Cortex of kidney (tissue), 1 donor: ENCODE measurements around the gene TOM1L2.
"Not testable (repeated sequence)": the region's sequence is repeated elsewhere in the genome, so short reads cannot be mapped to it uniquely, and the experiment has no call there.

Experiments used
- DNase-seq: peaks from one replicate; lab custom pipeline; 2025; lab: John Stamatoyannopoulos, UW

The TOM1L2 gene

DNA sequence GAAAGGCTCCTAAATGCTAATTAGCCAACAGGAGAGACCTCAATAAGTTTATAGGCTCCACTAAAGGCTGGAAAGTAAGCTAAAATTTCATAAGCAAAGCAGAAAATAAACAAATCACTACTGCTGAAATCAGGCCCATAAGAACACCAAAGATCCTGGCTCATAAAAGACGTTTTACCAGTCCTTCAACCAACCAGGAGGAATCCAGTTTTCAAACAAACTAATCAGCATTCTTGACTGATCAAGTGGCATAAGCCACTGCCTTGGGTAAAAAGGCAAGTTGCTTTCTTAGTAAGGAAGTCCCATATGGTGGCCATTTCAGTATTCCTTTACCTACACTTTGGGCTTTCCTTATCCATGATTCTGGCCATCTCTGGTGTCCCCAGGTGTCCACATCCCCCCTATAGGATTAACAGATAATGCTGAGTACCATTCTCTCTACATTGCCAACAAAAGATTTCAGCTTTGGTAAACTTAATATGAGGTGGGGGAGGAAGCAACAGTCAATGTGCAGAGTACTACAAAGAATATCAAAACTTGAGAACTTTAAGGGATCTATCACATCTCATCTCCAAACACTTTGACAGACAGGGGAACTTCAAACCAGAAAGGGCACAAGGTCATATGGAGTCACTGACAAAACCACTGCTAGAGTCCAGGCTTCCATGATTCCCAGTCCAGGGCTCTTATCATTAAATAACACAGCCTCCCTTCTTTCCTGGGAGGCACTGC lies 1.3 kb downstream of the TOM1L2 start:
- no peak for DNase-seq

DNA sequence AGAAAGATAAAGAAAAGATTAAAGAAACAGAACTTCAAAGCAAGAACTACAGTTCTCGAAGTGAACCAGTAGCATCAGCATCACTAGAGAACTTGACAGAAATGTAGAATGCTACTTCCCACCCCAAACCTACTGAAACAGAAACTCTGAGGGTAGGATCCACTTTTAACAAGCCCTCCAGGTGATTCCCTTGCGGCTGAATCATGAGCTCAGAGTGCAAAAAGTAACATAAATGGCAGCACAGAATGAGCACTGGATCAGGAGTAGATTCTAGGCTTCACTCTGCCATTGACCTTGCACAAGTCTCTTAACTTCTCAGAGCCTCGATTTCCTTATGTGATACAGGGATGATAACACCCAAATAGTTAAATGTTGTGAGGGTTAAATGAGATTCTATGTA lies 5.8 kb downstream of the TOM1L2 start:
- DNase-seq: no peak

DNA sequence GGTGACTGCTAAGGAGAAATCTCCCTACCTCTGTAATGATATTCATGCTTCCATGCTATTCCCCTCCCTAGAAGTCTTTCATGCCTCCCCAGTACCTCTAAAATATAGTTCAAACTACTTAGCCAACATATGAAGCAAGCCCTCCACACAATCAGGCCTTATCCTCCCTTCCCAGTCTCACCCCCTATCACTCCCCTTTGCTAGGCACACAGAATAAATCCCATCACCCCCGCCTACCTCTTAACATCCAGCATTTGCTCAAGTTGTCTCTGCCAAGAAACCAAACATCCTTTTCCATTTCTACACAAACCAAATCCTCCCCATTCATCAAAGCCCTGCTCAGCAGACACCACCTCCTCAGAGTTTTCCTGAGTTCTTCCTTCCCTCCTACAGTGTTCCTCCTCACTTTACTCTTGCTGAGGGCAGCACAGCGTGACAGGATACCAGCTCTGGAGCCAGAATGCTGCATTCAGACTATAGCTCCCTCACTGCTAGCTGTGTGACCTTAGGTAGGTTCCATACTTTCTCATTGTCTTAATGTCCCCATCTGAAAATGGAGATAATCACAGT lies 7.0 kb downstream of the TOM1L2 start:
- no peak for DNase-seq

DNA sequence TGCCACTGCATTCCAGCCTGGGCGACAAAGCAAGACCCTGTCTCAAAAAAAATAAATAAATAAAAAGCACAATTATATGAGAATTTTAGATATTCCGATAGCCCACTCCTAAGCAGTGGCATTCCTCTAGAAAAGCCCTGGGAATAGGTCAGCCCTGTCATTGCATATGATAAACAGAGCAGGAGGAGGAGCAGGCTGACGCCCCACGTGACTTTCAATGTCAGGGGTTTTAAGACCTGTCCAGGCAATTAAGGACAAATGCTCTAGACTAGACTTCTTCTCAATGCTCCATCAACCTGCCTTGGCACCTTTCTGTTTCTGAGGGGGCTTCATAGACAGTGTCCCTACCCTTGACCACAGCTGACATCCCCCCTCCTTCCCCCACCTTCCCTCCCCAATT lies 7.5 kb downstream of the TOM1L2 start:
- DNase-seq: no peak

DNA sequence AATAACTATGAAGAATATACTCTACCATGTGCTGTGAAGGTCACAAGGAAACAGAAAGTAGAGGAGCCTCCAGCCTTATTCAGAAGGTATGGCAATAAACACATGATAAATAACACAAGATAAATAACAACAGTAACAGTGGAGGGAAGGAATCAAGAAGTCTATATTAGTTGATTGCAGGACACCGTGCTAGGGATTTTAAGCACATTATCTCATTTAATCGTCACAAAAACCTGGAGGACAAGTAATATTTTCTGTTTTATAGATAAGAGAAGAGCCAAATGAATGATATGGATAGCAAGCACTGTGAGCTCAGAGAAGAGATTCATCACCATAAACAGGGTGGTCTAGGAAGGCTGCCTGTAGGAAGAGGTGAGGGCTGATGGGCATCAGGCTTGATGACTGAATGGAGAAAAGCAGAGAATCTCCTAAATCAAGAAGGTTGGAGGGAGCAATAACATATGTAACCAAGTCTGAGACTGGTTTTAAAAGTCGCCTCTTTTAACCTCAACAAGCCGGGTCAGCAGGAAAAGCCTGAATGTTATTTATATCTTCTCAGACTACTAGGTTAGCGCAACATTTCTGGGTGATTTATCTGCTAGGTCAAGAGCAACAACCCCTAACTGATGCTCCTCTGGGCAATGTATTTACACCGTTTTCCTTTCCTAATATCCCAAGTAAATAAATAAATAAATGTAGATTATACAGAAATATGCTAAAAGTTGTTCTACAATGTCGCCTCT lies 8.3 kb downstream of the TOM1L2 start:
- DNase-seq: no peak

DNA sequence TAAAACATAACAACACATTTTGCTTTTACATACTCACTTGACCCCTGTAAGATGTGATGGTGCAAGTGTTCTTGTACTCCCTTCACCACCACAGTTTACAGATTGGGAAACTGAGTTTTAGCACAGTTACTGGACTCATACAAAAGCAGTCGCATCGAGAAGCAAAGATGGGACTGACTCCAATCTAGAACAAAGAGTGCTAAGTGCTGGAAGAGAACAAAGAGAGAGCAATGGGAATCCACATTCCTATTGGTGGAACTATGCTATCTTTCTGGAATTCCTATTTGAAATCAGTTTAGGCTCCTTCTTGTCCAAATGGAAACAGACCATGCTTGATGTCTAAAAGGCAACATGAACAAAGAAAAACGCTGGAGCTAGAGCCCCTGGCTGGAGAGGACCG lies 9.1 kb downstream of the TOM1L2 start:
- DNase-seq: no peak

DNA sequence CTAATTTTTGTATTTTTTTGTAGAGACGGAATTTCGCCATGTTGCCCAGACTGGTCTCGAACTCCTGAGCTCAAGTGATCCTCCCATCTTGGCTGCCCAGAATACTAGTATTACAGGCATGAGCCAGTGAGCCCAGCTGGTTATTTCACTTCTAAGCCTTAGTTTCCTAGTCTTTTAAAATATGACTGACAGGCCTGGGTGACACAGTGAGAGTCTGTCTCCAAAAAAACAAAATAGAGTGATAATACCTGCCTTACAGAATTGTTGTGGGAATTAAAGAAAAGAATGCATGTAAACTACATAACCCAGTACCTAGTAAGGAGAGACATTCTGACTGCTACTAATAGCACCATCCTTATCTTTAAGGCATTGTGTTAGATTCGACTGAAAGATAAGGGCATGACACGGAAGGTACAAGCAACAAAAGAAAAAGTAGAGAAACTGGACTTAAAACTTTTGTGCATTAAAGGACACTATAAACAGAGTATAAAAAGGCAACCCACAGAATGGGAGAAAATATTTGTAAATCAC lies 11.6 kb downstream of the TOM1L2 start:
- no peak for DNase-seq

DNA sequence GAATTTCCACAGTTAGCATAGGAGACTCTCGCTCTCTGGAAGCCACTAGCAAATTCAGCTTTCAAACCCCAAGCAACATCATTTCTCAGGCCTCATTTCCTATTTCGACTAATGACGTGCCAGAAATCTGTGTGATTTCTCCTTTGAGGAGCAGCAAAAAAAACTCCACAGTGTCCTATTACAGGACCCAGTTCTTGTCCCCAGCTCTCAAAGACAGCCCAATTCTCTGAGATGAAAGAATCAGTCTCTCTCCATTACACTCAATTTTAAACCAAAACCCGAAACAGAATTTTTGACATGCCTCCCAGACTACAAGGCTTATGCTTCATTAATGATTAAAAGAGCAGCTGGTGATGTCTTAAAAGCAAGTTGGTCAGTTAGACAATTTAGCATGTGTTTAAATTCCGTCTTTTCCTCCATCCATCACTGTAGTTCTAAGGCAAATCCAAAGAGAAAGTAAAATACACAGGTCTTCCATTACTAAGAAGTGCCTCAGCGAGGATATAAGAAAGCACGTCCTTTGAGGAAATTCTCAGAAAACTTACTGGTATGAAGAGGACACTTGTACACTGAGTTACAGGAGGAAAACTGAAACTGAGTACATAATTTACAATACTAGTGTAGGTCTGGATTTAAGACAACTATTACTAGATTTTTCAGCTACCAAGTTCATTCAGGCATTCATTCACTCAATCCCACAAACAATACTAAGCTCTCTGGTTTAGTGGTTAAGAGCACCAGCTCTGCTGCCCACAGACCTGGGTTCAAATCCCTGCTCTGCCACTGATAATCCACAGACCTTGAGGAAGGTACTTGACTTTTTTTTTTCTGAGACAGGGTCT lies 12.5 kb downstream of the TOM1L2 start:
- DNase-seq: no peak

DNA sequence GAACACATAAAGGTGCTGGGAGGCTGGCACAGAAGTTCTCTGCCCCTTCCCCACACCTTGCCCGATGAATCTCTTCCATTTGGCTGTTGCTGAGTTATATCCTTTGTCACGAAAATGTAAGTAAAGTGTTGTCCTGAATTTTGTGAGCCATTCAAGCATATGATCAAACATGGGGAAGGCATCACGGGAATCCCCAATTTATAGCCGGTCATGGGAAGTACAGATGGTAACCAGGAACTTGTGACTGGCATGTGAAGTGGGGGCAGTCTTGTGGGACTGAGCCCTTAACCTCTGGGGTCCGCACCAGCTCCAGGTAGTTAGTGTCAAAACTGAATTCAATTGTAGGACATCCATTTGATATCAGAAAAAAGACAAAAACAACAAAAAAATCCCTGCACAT lies 13.2 kb downstream of the TOM1L2 start:
- DNase-seq: no peak

DNA sequence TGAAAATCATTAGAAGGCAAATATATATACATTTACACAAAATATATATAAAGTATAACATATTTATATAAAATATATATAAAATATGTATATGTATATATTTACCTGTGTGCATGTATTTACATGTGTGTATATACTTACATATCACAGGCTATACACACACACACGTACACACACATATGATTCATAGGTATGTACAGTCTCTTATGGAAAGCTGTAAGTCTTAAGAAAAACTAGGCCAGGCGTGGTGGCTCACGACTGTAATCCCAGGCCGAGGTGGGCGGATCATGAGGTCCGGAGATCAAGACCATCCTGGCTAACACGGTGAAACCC lies 14.7 kb downstream of the TOM1L2 start:
- DNase-seq: no peak

DNA sequence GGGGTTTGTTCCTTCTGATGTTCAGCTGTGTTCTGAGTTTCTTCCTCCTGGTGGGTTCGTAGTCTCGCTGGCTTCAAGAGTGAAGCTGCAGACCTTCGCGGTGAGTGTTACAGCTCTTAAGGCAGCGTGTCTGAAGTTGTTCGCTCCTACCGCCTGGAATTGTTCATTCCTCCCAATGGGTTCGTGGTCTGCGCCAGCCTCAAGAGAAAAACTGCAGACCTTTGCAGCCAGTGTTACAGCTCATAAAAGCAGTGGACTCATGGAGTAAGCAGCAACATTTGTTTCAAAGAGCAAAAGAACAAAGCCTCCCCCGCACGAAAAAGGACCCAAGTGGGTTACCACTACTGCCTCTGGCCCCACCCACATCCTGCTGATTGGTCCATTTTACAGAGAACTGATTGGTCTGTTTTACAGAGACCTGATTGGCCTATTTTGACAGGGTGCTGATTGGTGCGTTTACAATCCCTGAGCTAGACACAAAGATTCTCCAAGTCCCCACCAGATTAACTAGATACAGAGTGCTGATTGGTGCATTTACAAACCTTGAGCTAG lies 16.3 kb downstream of the TOM1L2 start:
- DNase-seq: not testable (repeated sequence)

DNA sequence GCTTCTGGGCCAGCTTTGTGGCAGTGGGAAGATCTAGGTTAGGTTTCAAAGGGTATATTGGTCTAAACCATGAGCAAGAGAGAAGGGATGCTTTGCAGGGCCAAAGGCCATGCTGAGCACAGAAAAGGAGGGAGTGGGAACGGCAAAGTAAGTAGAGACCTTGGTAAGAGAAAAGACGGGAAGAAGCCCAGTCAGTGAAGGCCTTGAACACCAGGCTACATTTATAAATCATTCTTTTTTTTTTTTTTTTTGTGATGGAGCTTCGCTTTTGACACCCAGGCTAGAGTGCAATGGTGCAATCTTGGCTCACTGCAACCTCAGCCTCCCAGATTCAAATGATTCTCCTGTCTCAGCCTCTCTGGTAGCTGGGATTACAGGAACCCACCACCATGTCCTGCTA lies 18.1 kb downstream of the TOM1L2 start:
- no peak for DNase-seq

DNA sequence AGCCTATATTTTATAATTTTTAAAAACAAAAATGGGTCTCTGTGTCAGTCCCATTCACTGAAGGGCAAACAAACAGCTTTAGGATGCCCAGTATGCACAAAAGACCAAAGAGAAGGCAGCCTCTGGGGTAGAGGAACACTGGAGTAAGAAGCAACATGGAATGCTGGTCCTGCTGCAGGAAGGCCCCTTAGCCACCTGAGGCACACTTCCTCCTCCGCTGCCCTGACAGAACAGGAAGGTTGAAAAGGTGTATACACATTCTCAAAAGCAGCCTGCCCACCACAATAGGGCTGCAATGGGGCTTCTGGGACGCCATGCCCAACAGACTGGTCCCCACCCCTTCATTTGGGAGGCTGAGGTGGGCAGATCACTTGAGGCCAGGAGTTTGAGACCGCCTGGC lies 19.5 kb downstream of the TOM1L2 start:
- DNase-seq: no peak

DNA sequence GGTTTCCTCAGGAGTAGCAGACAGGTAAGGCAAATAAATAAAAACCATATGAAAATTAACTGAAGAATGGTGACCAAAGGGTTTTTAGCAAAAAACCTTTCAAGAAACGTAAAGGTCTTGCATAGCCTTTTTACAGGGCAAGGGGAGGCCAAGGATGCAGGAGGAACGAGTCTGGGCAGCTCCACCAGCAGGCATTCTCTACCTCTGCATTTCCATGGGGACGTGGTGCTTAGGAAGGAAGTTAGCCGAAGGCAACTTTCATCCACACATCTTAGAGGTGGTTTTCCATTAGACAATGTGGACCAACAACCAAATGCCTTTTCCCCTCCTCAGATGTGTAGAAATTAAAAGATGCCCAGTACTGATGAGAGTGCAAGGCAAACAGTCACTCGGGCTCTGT lies 20.7 kb downstream of the TOM1L2 start:
- DNase-seq: no peak

DNA sequence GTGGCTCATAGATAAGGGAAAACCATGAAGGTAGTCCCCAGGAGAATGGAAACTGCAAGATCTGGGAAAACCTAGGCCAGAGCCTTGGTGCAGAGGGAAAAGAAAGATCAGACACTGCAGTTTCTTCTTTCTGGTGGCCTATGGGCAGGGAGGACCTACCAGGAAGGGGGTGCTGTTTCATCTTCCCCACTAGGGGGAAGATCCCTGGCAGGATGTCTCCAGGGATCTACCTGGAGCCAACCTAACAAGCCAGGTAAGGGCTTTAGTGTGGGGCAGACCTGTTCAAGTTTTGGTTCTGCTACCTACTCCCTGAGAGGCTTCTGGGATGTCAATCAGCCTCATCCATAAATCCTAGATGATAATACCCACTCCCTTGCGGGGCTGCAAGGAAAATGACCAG lies 21.4 kb downstream of the TOM1L2 start:
- no peak for DNase-seq

DNA sequence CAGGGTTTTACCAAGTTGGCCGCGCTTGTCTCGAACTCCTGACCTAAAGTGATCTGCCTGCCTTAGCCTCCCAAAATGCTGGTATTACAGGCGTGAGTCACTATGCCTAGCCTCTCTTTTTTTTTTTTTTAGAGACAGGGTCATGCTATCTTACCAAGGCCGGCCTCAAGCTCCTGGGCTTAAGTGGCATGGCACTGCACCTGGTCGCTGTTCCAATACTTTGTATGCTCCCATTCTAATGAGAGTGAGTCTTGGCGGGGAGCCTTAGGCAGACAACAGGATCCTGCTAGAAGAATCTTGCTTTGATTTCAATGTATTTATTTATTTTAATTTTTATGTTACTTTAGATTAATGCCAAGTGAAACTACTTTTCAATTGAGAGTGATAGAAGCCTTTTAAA lies 21.9 kb downstream of the TOM1L2 start:
- no peak for DNase-seq

DNA sequence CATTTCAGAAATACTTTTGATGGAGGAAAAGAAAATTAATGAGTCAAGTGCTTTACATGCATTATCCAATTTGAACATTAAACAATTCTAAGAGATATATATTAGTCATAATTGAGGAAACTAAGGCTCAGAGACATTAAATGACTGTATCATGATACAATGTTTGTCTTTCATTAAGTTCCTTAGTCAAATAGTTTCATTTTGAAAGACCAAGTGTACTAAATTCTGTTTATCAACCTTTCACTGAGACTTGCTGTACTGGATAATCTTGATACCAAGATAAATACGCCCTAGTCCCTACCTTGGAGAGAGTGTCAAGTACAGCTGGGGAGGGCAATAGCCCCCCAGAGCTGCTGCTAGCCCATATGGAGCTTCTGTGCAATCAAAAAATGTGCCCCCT lies 24.2 kb downstream of the TOM1L2 start:
- no peak for DNase-seq

DNA sequence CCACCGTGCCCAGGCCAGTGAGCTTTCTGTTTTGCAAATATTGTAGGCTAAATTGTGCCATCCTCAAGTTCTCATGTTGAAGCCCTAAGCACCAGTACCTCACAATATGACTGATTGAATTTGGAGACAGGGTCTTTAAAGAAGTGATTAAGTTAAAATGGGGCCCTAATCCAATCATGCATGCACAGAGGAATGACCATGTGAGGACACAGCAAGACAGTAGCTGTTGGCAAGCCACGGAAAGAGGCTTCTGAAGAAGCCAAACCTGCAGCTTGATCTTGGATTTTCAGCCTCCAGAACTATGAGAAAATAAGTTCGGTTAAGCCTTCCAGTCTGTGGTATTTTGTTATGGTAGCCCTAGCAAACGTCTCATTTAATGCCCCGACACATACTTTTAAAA lies 24.9 kb downstream of the TOM1L2 start:
- DNase-seq: no peak

DNA sequence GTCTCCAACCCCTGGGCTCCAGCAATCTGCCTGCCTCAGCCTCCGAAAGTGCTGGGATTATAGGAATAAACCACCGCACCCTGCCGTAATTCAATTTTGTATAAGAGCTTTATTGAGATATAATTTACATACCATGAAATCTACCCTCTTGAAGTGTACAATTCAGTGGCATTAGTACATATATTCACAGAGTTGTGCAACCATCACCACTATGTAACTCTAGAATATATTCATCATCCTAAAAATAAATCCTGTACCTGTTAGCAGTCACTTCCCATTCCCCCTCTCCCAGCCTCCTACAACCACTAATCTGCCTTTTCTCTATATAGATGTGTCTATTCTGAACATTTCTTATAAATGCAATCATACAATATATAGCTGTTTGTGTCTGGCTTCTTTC lies 26.1 kb downstream of the TOM1L2 start:
- no peak for DNase-seq

DNA sequence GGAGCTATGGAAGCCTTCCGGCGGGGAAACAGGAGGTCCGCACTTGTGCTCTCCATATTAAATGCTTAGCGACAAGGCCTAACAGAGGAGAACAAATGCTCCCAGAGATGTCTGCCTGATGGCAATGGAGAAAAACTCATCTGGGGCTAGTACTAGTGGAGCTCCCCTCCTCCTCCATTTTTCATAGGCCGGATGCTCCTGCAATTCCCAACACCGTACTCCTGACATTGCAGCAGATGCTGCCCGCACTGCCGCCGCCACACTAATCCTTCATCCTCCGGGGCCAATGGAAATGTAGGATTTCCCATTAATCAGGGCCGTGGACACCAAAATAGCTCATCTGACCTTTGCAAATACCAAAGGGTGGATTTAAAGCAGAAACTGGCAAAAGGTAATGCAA lies 27.5 kb downstream of the TOM1L2 start:
- DNase-seq: no peak

DNA sequence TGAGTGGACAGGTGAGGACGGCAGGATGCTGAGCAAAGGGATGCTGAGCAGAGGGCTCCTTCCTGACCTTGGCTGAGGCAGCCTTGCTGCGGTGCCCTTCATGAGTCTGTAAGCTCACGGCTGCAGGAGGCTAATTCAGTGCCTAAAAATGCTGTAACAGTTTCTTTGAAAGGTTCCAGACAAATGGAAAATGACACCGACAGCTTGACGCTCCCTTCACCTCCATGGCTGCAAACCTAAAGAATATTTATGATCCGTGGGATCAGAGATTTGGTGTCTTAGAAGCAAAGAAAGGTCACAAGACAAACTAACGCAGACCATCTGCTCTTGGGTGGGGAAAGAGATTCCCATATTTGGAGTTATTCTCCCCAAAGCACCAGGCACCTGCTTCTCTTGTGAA lies 28.0 kb downstream of the TOM1L2 start:
- DNase-seq: no peak
